GM12872 (cell line): ENCODE data around the gene ASCL1.

Experiments used
- TF ChIP-seq, protein P1 (sequence below): IDR thresholded peaks from 3 replicates; pipeline ENCODE4 v1.5.1; 2011; ENCODE audit warnings: low read depth, mild to moderate bottlenecking, low read length, moderate library complexity; ENCODE audit not compliant: insufficient read depth

The ASCL1 gene

GRCh38 chr12:102957339-102958050 lies at the start of gene ASCL1:
ASCL1 (plus strand) TSS chr12:102957674; CDS start chr12:102958245, 571 bp downstream.
- TF ChIP-seq, protein P1, sequence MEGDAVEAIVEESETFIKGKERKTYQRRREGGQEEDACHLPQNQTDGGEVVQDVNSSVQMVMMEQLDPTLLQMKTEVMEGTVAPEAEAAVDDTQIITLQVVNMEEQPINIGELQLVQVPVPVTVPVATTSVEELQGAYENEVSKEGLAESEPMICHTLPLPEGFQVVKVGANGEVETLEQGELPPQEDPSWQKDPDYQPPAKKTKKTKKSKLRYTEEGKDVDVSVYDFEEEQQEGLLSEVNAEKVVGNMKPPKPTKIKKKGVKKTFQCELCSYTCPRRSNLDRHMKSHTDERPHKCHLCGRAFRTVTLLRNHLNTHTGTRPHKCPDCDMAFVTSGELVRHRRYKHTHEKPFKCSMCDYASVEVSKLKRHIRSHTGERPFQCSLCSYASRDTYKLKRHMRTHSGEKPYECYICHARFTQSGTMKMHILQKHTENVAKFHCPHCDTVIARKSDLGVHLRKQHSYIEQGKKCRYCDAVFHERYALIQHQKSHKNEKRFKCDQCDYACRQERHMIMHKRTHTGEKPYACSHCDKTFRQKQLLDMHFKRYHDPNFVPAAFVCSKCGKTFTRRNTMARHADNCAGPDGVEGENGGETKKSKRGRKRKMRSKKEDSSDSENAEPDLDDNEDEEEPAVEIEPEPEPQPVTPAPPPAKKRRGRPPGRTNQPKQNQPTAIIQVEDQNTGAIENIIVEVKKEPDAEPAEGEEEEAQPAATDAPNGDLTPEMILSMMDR = no peak

DNA sequence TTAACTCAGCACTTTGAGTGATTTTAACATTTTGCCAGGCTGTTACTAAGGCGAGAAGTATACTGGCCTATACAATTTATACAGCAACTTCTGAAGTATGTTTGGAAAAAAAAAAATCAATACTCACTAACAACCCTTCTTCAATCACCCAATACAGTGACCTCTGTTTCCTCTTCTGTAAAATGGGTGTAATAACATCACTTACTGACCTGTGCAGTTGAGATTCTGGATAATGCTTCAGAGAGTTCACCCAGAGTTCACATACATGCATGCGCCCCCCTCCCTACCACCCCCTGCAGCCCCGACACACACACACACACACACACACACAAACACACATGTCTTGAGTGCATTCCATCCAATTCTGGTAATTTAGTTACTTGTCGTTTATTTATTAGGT lies 49.6 kb upstream of the ASCL1 start:
- TF ChIP-seq, protein P1 = no peak

DNA sequence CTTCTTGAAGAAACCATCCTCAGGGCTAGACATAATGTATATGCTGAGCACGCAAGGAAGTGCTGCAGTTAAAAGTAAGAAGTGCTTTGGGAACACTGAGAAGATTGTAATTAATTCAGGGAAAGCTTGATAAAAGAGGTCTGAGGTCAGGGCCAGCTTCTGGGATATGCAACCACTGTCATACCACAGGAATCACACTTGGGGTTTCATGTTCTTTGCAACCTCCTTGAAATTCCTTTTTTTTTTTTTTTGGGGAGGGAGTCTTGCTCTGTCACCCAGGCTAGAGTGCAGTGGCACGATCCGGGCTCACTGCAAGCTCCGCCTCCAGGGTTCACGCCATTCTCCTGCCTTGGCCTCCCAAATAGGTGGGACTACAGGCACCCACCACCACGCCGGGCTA lies 47.3 kb upstream of the ASCL1 start:
- TF ChIP-seq, protein P1 = no peak

DNA sequence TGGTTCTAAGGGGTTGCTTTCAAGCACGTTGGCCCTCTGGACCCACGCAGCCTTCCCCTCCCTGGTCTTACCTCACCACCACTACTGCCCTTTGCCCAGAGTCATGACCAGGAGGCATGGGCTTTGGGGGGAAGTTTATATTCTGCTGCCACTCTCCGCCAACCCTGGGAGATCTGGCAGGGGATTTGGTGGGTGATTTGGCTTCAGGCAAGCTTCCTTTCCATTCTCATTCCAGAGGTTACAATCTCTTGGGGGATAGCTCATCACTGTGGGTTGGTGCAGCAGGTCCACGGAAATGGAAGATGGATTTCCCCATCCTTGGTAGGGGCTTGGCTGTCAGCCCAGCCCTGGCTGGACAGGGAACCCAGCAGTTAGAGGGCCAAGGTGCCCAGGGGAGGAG lies 46.7 kb upstream of the ASCL1 start:
- TF ChIP-seq, protein P1 = no peak

- TF ChIP-seq, protein P1 = no peak
These were observed 46.2 kb upstream of the ASCL1 start for GRCh38 chr12:102911320-102911719.

DNA sequence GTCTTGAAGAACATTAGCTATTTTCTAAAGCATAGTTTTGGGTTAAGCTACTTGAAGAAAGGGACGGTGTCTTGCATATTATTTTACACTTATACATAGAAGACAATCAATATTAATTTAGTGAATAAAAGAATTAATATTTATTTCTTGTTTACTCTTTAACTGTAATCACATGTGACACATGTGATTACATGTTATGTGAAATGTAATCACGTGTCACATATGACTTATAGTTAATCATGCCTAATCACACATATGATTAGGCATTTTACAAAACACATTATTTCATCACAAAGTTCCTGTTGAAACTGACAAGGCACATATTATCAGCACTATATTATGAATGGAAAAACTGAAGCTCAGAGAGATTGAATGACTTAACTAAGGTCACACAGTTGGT lies 45.2 kb upstream of the ASCL1 start:
- TF ChIP-seq, protein P1 = no peak

- TF ChIP-seq, protein P1 = no peak
These were observed 43.8 kb upstream of the ASCL1 start for GRCh38 chr12:102913453-102914226.
